HL-60 (cell line): Measurements from ENCODE around the gene SLC35E4.

Experiments
- DNase-seq, 2 experiments: peaks; one replicate each; pipeline ENCODE4 v3.0.0-alpha.2; 2010 to 2020; ENCODE audit warnings: low read depth in 1 of 2, low spot score in 1 of 2
- H3K27ac ChIP-seq: fragments of 250-450 bp; sonication (Bioruptor Pico); replicated peaks from 2 replicates; pipeline ENCODE4 v1.5.1; 2020; ENCODE audit warnings: mild to moderate bottlenecking, moderate library complexity
- H3K27me3 ChIP-seq: fragments of 250-450 bp; sonication (Bioruptor Pico); 2 replicates; pipeline ENCODE4 v1.5.1; 2021; ENCODE audit warnings: mild to moderate bottlenecking, moderate library complexity; ENCODE audit not compliant: insufficient read depth, poor library complexity, severe bottlenecking
- H3K4me3 ChIP-seq: replicated peaks from 2 replicates; pipeline ENCODE4 v1.5.1; 2011; ENCODE audit warnings: mild to moderate bottlenecking, control low read depth, low read length; ENCODE audit not compliant: insufficient read depth
- CTCF ChIP-seq: IDR thresholded peaks from one replicate; pipeline ENCODE4 v1.5.1; 2011; ENCODE audit warnings: low read length, control low read depth, inconsistent platforms; ENCODE audit not compliant: insufficient read depth
- GABPA ChIP-seq: IDR thresholded peaks from 2 replicates; pipeline ENCODE4 v1.6.1; 2012; ENCODE audit warnings: low read depth
- POLR2AphosphoS5 ChIP-seq: IDR thresholded peaks from 2 replicates; pipeline ENCODE4 v1.6.1; 2012; ENCODE audit warnings: low read depth
- REST ChIP-seq: IDR thresholded peaks from 2 replicates; pipeline ENCODE4 v1.6.1; 2012; ENCODE audit warnings: low read depth; ENCODE audit not compliant: insufficient replicate concordance
- SPI1 ChIP-seq: IDR thresholded peaks from 2 replicates; pipeline ENCODE4 v1.6.1; 2012; ENCODE audit warnings: low read depth, mild to moderate bottlenecking, borderline replicate concordance

The SLC35E4 gene

GRCh38 chr22:30603801-30604200 is 31.8 kb upstream of the SLC35E4 start:
- no peak overlapping the region for H3K4me3 ChIP-seq
- DNase-seq: no peak
- no peak for TF ChIP-seq CTCF
- no peak for TF ChIP-seq GABPA
- no peak for TF ChIP-seq POLR2AphosphoS5
- TF ChIP-seq SPI1: no peak
- no peak for TF ChIP-seq REST
- H3K27me3 ChIP-seq: no peaks in the 10 kb centered on the region
- no peak overlapping the region for H3K27ac ChIP-seq

GRCh38 chr22:30604723-30605122 is 30.9 kb upstream of the SLC35E4 start:
- H3K4me3 ChIP-seq: no peak overlapping the region
- TF ChIP-seq GABPA (no peak), SPI1 (no peak), CTCF (no peak), REST (no peak), POLR2AphosphoS5 (no peak)
- no peak for DNase-seq
- H3K27ac ChIP-seq: no peak overlapping the region
- H3K27me3 ChIP-seq: no peaks in the 10 kb centered on the region

GRCh38 chr22:30605449-30606110 is 30.0 kb upstream of the SLC35E4 start:
- H3K4me3 ChIP-seq: no peak overlapping the region
- no peak overlapping the region for H3K27ac ChIP-seq
- DNase-seq: peak in 1 of 2 experiments; percentile 57

More at GRCh38 chr22:30605449-30606110, 30.0 kb upstream of the SLC35E4 start:
- H3K27me3 ChIP-seq: no peaks in the 10 kb centered on the region
- TF ChIP-seq POLR2AphosphoS5: no peak
- peak; percentile 81 for TF ChIP-seq CTCF
